HepG2 (cell line): ENCODE measurements around the gene PPDPF. TPM values are rescaled to one million over a fixed set of nuclear protein-coding genes. Genes with fewer than 3 reads are reported as not detected.
"Not testable (repeated sequence)": the region's sequence is repeated elsewhere in the genome, so short reads cannot be mapped to it uniquely, and the experiment has no call there.

Experiments
- ATAC-seq: fragments of 200-7000 bp; cut with Tn5 transposase; 3 replicates; pipeline ENCODE4 v1.9.1; 2020; ENCODE audit warnings: mild to moderate bottlenecking, moderate library complexity
- BruUV-seq: library from RNA; stranded (reverse); fragments of 400-500 nt; replicated peaks from 2 replicates; lab custom pipeline; 2021; lab: Mats Ljungman, UMichigan
- CTCF ChIA-PET: fragments of 300-600 bp; formaldehyde crosslinking; extraction: SDS; loops from one replicate; lab custom pipeline; 2021; ENCODE audit warnings: low total read pairs, inconsistent platforms, low intra/inter-chr PET ratio; lab: Yijun Ruan, JAX
- POLR2A ChIA-PET: fragments of 350-600 bp; sonication (Branson Sonifier 250); formaldehyde crosslinking; loops from one replicate; lab custom pipeline; 2020; ENCODE audit warnings: antibody characterized with exemption, inconsistent platforms; lab: Yijun Ruan, JAX
- DNase-seq: peaks from one replicate; pipeline ENCODE4 v3.0.0-alpha.2; 2015; ENCODE audit warnings: low spot score
- FAIRE-seq: peaks from 3 replicates; lab custom pipeline; 2011; peaks lifted over from hg19 to GRCh38; lab: Jason Lieb, UNC
- H2AFZ ChIP-seq: one replicate; pipeline ENCODE4 v1.6.1; 2011; ENCODE audit warnings: low read length, inconsistent platforms
- H3K27ac ChIP-seq: fragments of 300-600 bp; 3 replicates; pipeline ENCODE4 v1.8.0; 2011; ENCODE audit warnings: mixed run types, mild to moderate bottlenecking, mixed read lengths, low read length, inconsistent platforms; ENCODE audit not compliant: insufficient read depth; ENCODE audit errors: extremely low read length
- H3K27me3 ChIP-seq, 2 experiments: fragments of 200-600 bp in 1 of 2; 2 replicates in 1 of 2; 3 replicates in 1 of 2; pipeline versions ENCODE4 v1.6.0 to v1.8.0; 2011; ENCODE audit warnings: low read length in 2 of 2, mild to moderate bottlenecking in 2 of 2, moderate library complexity in 2 of 2, inconsistent platforms in 1 of 2; ENCODE audit not compliant: insufficient read depth in 2 of 2, control insufficient read depth in 1 of 2
- H3K36me3 ChIP-seq, 2 experiments: fragments of 200-600 bp in 1 of 2; replicated peaks in 1 of 2; 2 replicates in 1 of 2; 3 replicates in 1 of 2; pipeline versions ENCODE4 v1.5.1 to v1.8.0; 2011; ENCODE audit warnings: low read length in 2 of 2, inconsistent platforms in 1 of 2; ENCODE audit not compliant: insufficient read depth in 2 of 2, control insufficient read depth in 1 of 2
- H3K4me1 ChIP-seq: 2 replicates; pipeline ENCODE4 v1.5.1; 2012; ENCODE audit warnings: low read length, inconsistent platforms; ENCODE audit not compliant: insufficient read depth
- H3K4me2 ChIP-seq: 2 replicates; pipeline ENCODE4 v1.6.0; 2011; ENCODE audit warnings: low read depth, low read length, inconsistent platforms
- H3K4me3 ChIP-seq, 3 experiments: fragments of 200-600 bp in 1 of 3; sonication (generic), shearing (Covaris generic) in 1 of 3; replicated peaks in 1 of 3; 2 replicates each; pipeline ENCODE4 v1.5.1; 2011 to 2016; ENCODE audit warnings: low read length in 3 of 3, inconsistent platforms in 2 of 3, low read depth in 2 of 3, mild to moderate bottlenecking in 2 of 3, control low read depth in 1 of 3, mixed read lengths in 1 of 3; ENCODE audit not compliant: insufficient read depth in 1 of 3
- H3K79me2 ChIP-seq: one replicate; pipeline ENCODE4 v1.6.1; 2011; ENCODE audit warnings: low read length, inconsistent platforms; ENCODE audit not compliant: insufficient read depth
- H3K9ac ChIP-seq: 2 replicates; pipeline ENCODE4 v1.6.0; 2011; ENCODE audit warnings: mild to moderate bottlenecking, low read depth, low read length, inconsistent platforms; ENCODE audit not compliant: insufficient read depth
- H3K9me3 ChIP-seq: 2 replicates; pipeline ENCODE4 v1.5.1; 2012; ENCODE audit warnings: mild to moderate bottlenecking, low read length
- H4K20me1 ChIP-seq: 2 replicates; pipeline ENCODE4 v1.6.0; 2011; ENCODE audit warnings: inconsistent platforms, mild to moderate bottlenecking, low read length, moderate library complexity; ENCODE audit not compliant: insufficient read depth
- HES4 ChIP-seq: sonication (generic); formaldehyde crosslinking; IDR thresholded peaks from 2 replicates; pipeline ENCODE4 v1.9.0; 2021; ENCODE audit warnings: mild to moderate bottlenecking, missing genetic modification reagents, borderline replicate concordance
- JUND ChIP-seq: sonication (generic); formaldehyde crosslinking; IDR thresholded peaks from 2 replicates; pipeline ENCODE4 v1.8.0; 2022; ENCODE audit warnings: mild to moderate bottlenecking, missing genetic modification reagents
- ZNF761 ChIP-seq: sonication (generic); formaldehyde crosslinking; conservative IDR thresholded peaks from 2 replicates; pipeline ENCODE4 v1.4.0; 2020; ENCODE audit warnings: mild to moderate bottlenecking, missing genetic modification reagents
- WGBS: methylation state at CpG from one replicate; pipeline ENCODE4 v1.1.6; 2017; ENCODE audit warnings: low lambda C conversion rate; 5-methylcytosine and 5-hydroxymethylcytosine counted together
- in situ Hi-C: cut with HindIII; loops from 2 replicates; pipeline ENCODE4 v1.10.0; 2017; ENCODE audit warnings: low pct_unique_long_range_greater_than_20kb; ENCODE audit not compliant: extremely low pct_ligation_motif_present
- intact Hi-C: fragments of 100-400 bp; cut with micrococcal nuclease; formaldehyde crosslinking; loops from one replicate; pipeline ENCODE4 v1.10.0; 2022; ENCODE audit not compliant: unreplicated experiment
- polyA plus RNA-seq, 8 experiments: library from polyadenylated mRNA; depleted of rRNA in 3 of 8; stranded (reverse) in 7 of 8; unstranded in 1 of 8; fragments of >200 nt; fragmentation: Illumina TruSeq in 4 of 8; extraction: Trizol in 4 of 8; gene quantifications; 2 replicates each; pipeline versions ENCODE4 v1.2.1 to v1.2.3, GENCODE V29; 2011 to 2016; ENCODE audit warnings: low read depth in 4 of 8, missing spikeins in 1 of 8, mixed read lengths in 1 of 8; ENCODE audit not compliant: insufficient read depth in 1 of 8
- total RNA-seq, 5 experiments: library from RNA; depleted of rRNA; stranded (reverse); fragments of >200 nt; fragmentation: Illumina TruSeq; extraction: Trizol; gene quantifications; 2 replicates each; pipeline ENCODE4 v1.2.3, GENCODE V29; 2016; ENCODE audit warnings: low read depth in 1 of 5
- TF ChIP-seq, protein P1 (sequence below): sonication (generic); formaldehyde crosslinking; IDR thresholded peaks from 2 replicates; pipeline ENCODE4 v1.4.0; 2020; ENCODE audit warnings: missing genetic modification reagents, borderline replicate concordance

The PPDPF gene
- total and polyA plus RNA-seq, 2 of the 13 experiments (the other 11 are each of a cell fraction or from before 2014, with no cell fraction given) = 1.8 to 7.0 TPM

DNA sequence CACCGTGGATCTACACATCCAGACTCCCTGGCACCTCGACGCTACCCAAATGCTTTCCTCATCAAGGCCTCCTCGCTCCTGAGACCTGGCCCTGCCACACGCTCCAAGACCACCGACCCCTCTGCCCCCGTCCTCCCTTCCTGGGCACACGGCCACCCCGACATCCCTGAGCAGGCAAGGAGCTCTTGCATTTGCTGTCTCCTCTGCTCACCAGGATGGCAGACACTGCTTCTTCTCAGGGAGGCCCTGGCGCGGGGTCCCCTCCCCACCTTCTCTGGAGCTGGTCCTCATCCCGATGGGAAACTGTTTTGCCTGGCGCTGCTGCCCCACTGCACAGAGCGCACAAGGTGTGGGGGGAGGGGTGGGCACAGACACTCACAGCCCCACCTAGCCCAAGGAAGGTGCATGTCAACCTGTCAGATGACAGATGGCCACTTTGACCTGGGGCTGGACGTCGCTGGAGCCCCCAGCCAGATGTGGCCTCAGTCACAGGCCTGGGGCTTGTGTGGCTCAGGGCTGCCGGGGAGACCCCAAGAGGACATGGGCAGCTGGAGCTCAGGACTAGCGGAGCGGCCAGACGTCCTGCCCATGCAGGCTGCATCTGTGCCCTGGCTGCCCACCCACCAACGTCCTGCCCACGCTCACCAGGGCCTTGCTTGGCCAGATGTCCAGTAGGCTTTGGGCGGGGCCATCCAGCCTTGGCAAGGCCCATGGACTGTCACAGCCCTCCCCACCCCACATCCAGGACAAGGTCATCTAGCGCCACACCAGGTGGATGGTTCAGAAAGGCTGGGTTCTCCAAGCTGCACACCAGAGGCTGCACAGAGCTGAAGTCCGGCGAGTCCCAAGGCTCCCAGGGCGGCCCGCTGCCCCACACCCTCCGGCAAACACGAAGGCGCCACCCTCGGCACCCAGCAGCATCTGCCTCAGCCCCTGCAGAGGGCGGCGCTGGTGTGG, 41.9 kb upstream of the PPDPF start:
- no peaks in the 10 kb centered on the region for H3K79me2 ChIP-seq
- peaks cover 5% of the 10 kb centered on the region; the same call in 1 of the 2 replicates for H4K20me1 ChIP-seq
- H3K9ac ChIP-seq = no peak overlapping the region
- ATAC-seq (peak; percentile 5; the same call in 2 of the 3 replicates), DNase-seq (no peak), FAIRE-seq (no peak)
- intact Hi-C loops (no loop called here), in situ Hi-C loops (no loop called here)
- no peak overlapping the region for H3K27ac ChIP-seq
- H3K27me3 ChIP-seq = peaks cover 29 to 90% of the 10 kb centered on the region in 2 experiments
- H3K36me3 ChIP-seq = no peaks in the 10 kb centered on the region
- 18% methylated on average over 27 of the region's 34 CpGs for WGBS
- CTCF ChIA-PET = no interaction called here
- no peak overlapping the region for H3K4me2 ChIP-seq
- H3K4me3 ChIP-seq = no peak overlapping the region
- TF ChIP-seq, protein P1, sequence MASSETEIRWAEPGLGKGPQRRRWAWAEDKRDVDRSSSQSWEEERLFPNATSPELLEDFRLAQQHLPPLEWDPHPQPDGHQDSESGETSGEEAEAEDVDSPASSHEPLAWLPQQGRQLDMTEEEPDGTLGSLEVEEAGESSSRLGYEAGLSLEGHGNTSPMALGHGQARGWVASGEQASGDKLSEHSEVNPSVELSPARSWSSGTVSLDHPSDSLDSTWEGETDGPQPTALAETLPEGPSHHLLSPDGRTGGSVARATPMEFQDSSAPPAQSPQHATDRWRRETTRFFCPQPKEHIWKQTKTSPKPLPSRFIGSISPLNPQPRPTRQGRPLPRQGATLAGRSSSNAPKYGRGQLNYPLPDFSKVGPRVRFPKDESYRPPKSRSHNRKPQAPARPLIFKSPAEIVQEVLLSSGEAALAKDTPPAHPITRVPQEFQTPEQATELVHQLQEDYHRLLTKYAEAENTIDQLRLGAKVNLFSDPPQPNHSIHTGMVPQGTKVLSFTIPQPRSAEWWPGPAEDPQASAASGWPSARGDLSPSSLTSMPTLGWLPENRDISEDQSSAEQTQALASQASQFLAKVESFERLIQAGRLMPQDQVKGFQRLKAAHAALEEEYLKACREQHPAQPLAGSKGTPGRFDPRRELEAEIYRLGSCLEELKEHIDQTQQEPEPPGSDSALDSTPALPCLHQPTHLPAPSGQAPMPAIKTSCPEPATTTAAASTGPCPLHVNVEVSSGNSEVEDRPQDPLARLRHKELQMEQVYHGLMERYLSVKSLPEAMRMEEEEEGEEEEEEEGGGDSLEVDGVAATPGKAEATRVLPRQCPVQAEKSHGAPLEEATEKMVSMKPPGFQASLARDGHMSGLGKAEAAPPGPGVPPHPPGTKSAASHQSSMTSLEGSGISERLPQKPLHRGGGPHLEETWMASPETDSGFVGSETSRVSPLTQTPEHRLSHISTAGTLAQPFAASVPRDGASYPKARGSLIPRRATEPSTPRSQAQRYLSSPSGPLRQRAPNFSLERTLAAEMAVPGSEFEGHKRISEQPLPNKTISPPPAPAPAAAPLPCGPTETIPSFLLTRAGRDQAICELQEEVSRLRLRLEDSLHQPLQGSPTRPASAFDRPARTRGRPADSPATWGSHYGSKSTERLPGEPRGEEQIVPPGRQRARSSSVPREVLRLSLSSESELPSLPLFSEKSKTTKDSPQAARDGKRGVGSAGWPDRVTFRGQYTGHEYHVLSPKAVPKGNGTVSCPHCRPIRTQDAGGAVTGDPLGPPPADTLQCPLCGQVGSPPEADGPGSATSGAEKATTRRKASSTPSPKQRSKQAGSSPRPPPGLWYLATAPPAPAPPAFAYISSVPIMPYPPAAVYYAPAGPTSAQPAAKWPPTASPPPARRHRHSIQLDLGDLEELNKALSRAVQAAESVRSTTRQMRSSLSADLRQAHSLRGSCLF (CRISPR knock-in tag) = no peak
- TF ChIP-seq JUND (CRISPR knock-in tag) = 0 out of 2 replicates have a peak, but pooled peaks have one; percentile 33
- TF ChIP-seq HES4 (CRISPR knock-in tag) = peak; percentile 45; the same call in 1 of the 2 replicates
- TF ChIP-seq ZNF761 (CRISPR knock-in tag) = no peak
- TF ChIP-seq, all 625 proteins: peak for 2
- POLR2A ChIA-PET = no interaction called here
- Histone ChIP-seq H2AFZ (no peak overlapping the region), H3K9me3 (no peaks in the 10 kb centered on the region), H3K4me1 (peaks cover 9% of the 10 kb centered on the region)
- no TSS peak for BruUV-seq

DNA sequence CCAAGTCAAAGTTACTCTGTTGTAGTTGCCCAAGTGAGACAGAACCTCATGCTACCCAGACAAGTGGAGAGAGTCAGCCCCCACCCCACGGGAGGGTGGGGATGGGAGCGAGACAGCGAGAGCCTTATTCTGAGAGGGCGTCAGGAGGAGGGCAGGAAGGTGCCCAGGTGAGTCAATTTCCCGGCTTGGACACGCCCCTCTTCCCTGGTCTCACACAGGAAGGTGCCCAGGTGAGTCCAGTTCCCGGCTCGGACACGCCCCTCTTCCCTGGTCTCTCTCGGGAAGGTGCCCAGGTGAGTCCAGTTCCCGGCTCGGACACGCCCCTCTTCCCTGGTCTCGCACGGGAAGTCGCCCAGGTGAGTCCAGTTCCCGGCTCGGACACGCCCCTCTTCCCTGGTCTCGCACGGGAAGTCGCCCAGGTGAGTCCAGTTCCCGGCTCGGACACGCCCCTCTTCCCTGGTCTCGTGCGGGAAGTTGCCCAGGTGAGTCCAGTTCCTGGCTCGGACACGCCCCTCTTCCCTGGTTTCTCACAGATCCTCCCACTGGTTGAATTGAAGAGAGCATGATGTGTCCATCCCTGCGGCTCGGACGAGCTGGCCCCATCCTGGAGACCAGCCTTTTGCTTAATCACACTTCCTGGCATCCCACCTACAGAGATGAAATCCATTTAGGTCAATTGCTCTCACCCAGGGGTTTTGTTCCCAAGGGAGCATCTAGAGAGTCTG, 40.7 kb upstream of the PPDPF start:
- FAIRE-seq, CTCF ChIA-PET, H3K4me2 ChIP-seq, H3K9me3 ChIP-seq, H2AFZ ChIP-seq, H3K9ac ChIP-seq, POLR2A ChIA-PET, in situ Hi-C loops, H4K20me1 ChIP-seq, H3K27ac ChIP-seq, BruUV-seq, ATAC-seq, H3K4me3 ChIP-seq, H3K36me3 ChIP-seq, DNase-seq, intact Hi-C loops, H3K79me2 ChIP-seq: not testable (repeated sequence)
- Histone ChIP-seq H3K4me1 (peaks cover 11% of the 10 kb centered on the region), H3K27me3 (peaks cover 28 to 89% of the 10 kb centered on the region in 2 experiments)
- 35% methylated on average over 31 of the region's 32 CpGs for whole genome bisulfite sequencing
